ENCODE data around the gene PC.

Gene PC

GRCh38 chr11:66956689-66957290 lies 1.4 kb downstream of the PC start:
- H3K27ac ChIP-seq (ENCODE audit: poor library complexity, severe bottlenecking) = peak overlapping the region; percentile 16
- no peak for DNase-seq (ENCODE audit: low spot score)
- H3K4me3 ChIP-seq (ENCODE audit: severe bottlenecking) = no peak overlapping the region
- H3K4me1 ChIP-seq (ENCODE audit: insufficient read depth, poor library complexity, severe bottlenecking) = peaks cover 21% of the 10 kb centered on the region
- no peaks in the 10 kb centered on the region for H3K36me3 ChIP-seq (ENCODE audit: low read depth)
- H3K27me3 ChIP-seq (ENCODE audit: insufficient read depth, poor library complexity, severe bottlenecking) = no peaks in the 10 kb centered on the region
- TF ChIP-seq CTCF (IDR thresholded peaks at IDR 0.05; ENCODE audit: poor library complexity, severe bottlenecking) = no peak
- no peaks in the 10 kb centered on the region for H3K9me3 ChIP-seq (ENCODE audit: severe bottlenecking)
- ATAC-seq (ENCODE audit: low read depth) = peak; percentile 24; the same call in 2 of the 3 replicates

GRCh38 chr11:66953081-66953833 lies 4.9 kb downstream of the PC start:
- DNase-seq (ENCODE audit: low spot score) (no peak), ATAC-seq (ENCODE audit: low read depth) (no peak)
- no peak for TF ChIP-seq CTCF (IDR thresholded peaks at IDR 0.05; ENCODE audit: poor library complexity, severe bottlenecking)
- no peak overlapping the region for H3K27ac ChIP-seq (ENCODE audit: poor library complexity, severe bottlenecking)
- no peaks in the 10 kb centered on the region; the same call in 1 of the 2 replicates for H3K36me3 ChIP-seq (ENCODE audit: low read depth)
- no peaks in the 10 kb centered on the region for H3K9me3 ChIP-seq (ENCODE audit: severe bottlenecking)
- H3K4me3 ChIP-seq (ENCODE audit: severe bottlenecking) = no peak overlapping the region
- H3K27me3 ChIP-seq (ENCODE audit: insufficient read depth, poor library complexity, severe bottlenecking) = no peaks in the 10 kb centered on the region
- H3K4me1 ChIP-seq (ENCODE audit: insufficient read depth, poor library complexity, severe bottlenecking) = peaks cover 22% of the 10 kb centered on the region

DNA sequence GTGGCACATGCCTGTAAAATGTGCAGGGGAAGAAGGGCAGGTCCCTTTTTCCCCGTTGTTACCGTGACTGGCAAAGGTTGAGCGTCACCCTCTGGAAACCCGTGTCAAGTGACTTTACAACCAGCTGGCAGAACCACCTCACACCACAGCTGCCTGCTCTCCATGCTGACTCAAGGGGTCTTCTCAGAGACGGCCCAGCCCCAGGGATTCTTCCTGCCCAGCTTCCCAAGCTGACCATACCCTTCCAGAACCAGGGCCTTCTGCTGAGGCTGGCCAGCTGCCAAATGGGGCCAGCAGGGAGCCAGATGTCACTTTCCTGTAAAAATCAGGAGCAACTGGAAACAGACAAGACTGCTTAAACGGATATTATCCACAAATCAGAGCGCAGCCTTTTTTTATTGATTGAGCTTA lies 6.3 kb downstream of the PC start:
- no peaks in the 10 kb centered on the region for H3K27me3 ChIP-seq (ENCODE audit: insufficient read depth, poor library complexity, severe bottlenecking)
- no peak overlapping the region for H3K27ac ChIP-seq (ENCODE audit: poor library complexity, severe bottlenecking)
- ATAC-seq (ENCODE audit: low read depth) = no peak
- no peak for TF ChIP-seq CTCF (IDR thresholded peaks at IDR 0.05; ENCODE audit: poor library complexity, severe bottlenecking)
- peaks cover 14% of the 10 kb centered on the region for H3K4me1 ChIP-seq (ENCODE audit: insufficient read depth, poor library complexity, severe bottlenecking)
- H3K9me3 ChIP-seq (ENCODE audit: severe bottlenecking) = no peaks in the 10 kb centered on the region
- H3K36me3 ChIP-seq (ENCODE audit: low read depth) = no peaks in the 10 kb centered on the region; the same call in 1 of the 2 replicates
- no peak overlapping the region for H3K4me3 ChIP-seq (ENCODE audit: severe bottlenecking)
- no peak for DNase-seq (ENCODE audit: low spot score)

DNA sequence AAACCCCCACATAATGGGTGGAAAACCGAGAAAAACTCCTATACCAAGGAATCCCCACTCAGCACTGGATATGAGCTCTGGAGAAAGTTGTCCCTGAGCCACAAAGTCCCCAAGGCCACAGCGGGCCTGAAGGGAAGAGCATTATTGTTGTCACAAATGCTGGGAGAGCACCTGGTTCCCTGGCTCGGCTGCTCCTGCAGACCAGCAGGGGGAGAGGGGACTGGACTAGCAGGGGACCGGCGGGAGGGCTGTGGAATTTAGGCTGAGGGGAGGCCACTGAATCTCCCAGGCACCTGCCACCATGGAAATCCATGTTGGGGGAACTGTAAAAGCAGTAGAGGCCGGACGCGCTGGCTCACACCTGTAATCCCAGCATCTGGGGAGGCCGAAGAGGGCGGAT lies 7.0 kb downstream of the PC start:
- DNase-seq (ENCODE audit: low spot score) (no peak), ATAC-seq (ENCODE audit: low read depth) (no peak)
- H3K36me3 ChIP-seq (ENCODE audit: low read depth) = no peaks in the 10 kb centered on the region; the same call in 1 of the 2 replicates
- peaks cover 10% of the 10 kb centered on the region for H3K4me1 ChIP-seq (ENCODE audit: insufficient read depth, poor library complexity, severe bottlenecking)
- no peaks in the 10 kb centered on the region for H3K9me3 ChIP-seq (ENCODE audit: severe bottlenecking)
- no peaks in the 10 kb centered on the region for H3K27me3 ChIP-seq (ENCODE audit: insufficient read depth, poor library complexity, severe bottlenecking)
- TF ChIP-seq CTCF (IDR thresholded peaks at IDR 0.05; ENCODE audit: poor library complexity, severe bottlenecking) = no peak
- no peak overlapping the region for H3K27ac ChIP-seq (ENCODE audit: poor library complexity, severe bottlenecking)
- H3K4me3 ChIP-seq (ENCODE audit: severe bottlenecking) = no peak overlapping the region

GRCh38 chr11:66950112-66950535 lies 8.1 kb downstream of the PC start:
- no peak for TF ChIP-seq CTCF (IDR thresholded peaks at IDR 0.05; ENCODE audit: poor library complexity, severe bottlenecking)
- H3K4me3 ChIP-seq (ENCODE audit: severe bottlenecking) = no peak overlapping the region
- H3K36me3 ChIP-seq (ENCODE audit: low read depth) = no peaks in the 10 kb centered on the region; the same call in 1 of the 2 replicates
- H3K9me3 ChIP-seq (ENCODE audit: severe bottlenecking) = no peaks in the 10 kb centered on the region
- H3K27me3 ChIP-seq (ENCODE audit: insufficient read depth, poor library complexity, severe bottlenecking) = no peaks in the 10 kb centered on the region
- ATAC-seq (ENCODE audit: low read depth) (peak; percentile 53), DNase-seq (ENCODE audit: low spot score) (no peak)
- H3K27ac ChIP-seq (ENCODE audit: poor library complexity, severe bottlenecking) = peak overlapping the region; percentile 17
- peaks cover 10% of the 10 kb centered on the region for H3K4me1 ChIP-seq (ENCODE audit: insufficient read depth, poor library complexity, severe bottlenecking)
